Measurements from ENCODE around the gene COQ9.

The COQ9 gene

GRCh38 chr16:57462978-57463362 lies 15.7 kb downstream of the COQ9 start:
- H3K27ac ChIP-seq: peak overlapping the region; percentile 65
- H3K36me3 ChIP-seq: peaks cover 54% of the 10 kb centered on the region
- DNase-seq: no peak
- H3K27me3 ChIP-seq (ENCODE audit: insufficient read depth, low read depth, severe bottlenecking): no peaks in the 10 kb centered on the region
- H3K4me3 ChIP-seq (ENCODE audit: low read depth, low read length): peak overlapping the region; percentile 76
- TF ChIP-seq, protein P1, sequence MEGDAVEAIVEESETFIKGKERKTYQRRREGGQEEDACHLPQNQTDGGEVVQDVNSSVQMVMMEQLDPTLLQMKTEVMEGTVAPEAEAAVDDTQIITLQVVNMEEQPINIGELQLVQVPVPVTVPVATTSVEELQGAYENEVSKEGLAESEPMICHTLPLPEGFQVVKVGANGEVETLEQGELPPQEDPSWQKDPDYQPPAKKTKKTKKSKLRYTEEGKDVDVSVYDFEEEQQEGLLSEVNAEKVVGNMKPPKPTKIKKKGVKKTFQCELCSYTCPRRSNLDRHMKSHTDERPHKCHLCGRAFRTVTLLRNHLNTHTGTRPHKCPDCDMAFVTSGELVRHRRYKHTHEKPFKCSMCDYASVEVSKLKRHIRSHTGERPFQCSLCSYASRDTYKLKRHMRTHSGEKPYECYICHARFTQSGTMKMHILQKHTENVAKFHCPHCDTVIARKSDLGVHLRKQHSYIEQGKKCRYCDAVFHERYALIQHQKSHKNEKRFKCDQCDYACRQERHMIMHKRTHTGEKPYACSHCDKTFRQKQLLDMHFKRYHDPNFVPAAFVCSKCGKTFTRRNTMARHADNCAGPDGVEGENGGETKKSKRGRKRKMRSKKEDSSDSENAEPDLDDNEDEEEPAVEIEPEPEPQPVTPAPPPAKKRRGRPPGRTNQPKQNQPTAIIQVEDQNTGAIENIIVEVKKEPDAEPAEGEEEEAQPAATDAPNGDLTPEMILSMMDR (IDR thresholded peaks at IDR 0.05; ENCODE audit: low read depth, low read length): no peak
- H3K9me3 ChIP-seq (ENCODE audit: severe bottlenecking): no peaks in the 10 kb centered on the region

DNA sequence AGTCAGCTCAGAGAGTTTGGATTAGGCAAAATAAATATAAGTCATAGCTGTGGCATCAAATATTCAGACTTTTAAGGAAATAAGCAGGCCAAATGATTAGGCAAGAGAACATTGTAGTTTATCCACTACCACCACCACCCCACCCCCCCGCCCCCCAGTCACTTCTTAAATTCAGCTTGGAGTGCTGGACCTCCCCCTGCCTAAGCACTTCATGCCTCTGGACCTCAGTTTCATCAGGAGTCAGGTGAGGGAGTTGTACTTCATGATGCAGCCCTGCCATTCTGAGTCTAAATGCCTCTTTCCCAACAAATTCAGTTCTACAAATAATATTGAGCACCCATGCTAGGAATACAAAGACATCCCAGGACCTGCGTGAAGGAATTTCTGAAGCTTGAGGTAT lies 17.2 kb downstream of the COQ9 start:
- Histone ChIP-seq H3K27me3 (ENCODE audit: insufficient read depth, low read depth, severe bottlenecking) (no peaks in the 10 kb centered on the region), H3K27ac (no peak overlapping the region), H3K4me3 (ENCODE audit: low read depth, low read length) (no peak overlapping the region), H3K36me3 (peaks cover 61% of the 10 kb centered on the region), H3K9me3 (ENCODE audit: severe bottlenecking) (no peaks in the 10 kb centered on the region)
- TF ChIP-seq, protein P1 (IDR thresholded peaks at IDR 0.05; ENCODE audit: low read depth, low read length): no peak
- DNase-seq: no peak

- Histone ChIP-seq H3K4me3 (ENCODE audit: low read depth, low read length) (no peak overlapping the region), H3K27ac (no peak overlapping the region), H3K9me3 (ENCODE audit: severe bottlenecking) (no peaks in the 10 kb centered on the region), H3K36me3 (peaks cover 89% of the 10 kb centered on the region), H3K27me3 (ENCODE audit: insufficient read depth, low read depth, severe bottlenecking) (no peaks in the 10 kb centered on the region)
- TF ChIP-seq, protein P1 (IDR thresholded peaks at IDR 0.05; ENCODE audit: low read depth, low read length): no peak
- DNase-seq: no peak
Observed at GRCh38 chr16:57468346-57468745, 21.1 kb downstream of the COQ9 start.

DNA sequence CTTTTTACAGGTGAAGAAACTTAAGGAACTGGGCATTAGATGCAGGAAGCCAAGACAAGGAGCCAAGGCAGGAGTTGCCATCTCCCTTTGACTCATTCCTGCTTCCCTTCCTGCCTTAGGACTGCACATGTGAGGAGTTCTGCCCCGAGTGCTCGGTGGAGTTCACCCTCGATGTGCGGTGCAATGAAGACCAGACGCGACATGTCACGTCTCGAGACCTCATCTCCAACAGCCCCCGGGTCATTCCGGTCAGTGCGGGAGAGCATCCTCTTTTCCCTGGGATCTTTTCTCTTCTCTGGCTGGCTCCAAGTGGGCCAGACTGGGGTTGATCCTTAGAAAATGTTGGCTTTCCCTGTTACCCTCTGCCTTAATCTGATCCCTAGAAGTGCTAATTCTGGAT lies 21.8 kb downstream of the COQ9 start:
- Histone ChIP-seq H3K27me3 (ENCODE audit: insufficient read depth, low read depth, severe bottlenecking) (no peaks in the 10 kb centered on the region), H3K9me3 (ENCODE audit: severe bottlenecking) (no peaks in the 10 kb centered on the region), H3K36me3 (peaks cover 87% of the 10 kb centered on the region), H3K27ac (no peak overlapping the region), H3K4me3 (ENCODE audit: low read depth, low read length) (no peak overlapping the region)
- no peak for DNase-seq
- TF ChIP-seq, protein P1 (IDR thresholded peaks at IDR 0.05; ENCODE audit: low read depth, low read length): no peak

DNA sequence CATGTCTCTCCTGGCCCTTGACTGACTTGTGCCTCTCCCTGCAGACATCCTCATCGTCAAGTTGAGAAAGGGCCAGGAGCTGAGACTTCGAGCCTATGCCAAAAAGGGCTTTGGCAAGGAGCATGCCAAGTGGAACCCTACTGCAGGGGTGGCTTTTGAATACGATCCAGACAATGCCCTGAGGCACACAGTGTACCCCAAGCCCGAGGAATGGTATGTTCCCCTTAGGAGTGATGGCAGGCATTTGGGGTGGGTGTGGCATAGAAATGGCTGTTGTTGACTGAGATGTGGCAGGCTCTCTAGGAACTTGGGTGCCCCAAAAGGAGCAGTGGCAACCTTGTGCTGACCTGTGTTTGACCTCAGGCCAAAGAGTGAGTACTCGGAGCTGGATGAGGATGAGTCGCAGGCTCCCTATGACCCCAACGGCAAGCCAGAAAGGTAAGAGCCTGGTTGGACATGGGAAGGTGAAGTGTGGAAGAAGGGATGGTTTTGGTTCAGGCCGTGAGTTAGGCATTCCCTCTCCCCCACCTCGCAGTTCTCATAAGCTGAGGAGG lies 22.7 kb downstream of the COQ9 start:
- TF ChIP-seq, protein P1 (IDR thresholded peaks at IDR 0.05; ENCODE audit: low read depth, low read length): no peak
- H3K4me3 ChIP-seq (ENCODE audit: low read depth, low read length): no peak overlapping the region
- H3K27me3 ChIP-seq (ENCODE audit: insufficient read depth, low read depth, severe bottlenecking): no peaks in the 10 kb centered on the region
- H3K27ac ChIP-seq: no peak overlapping the region
- no peaks in the 10 kb centered on the region for H3K9me3 ChIP-seq (ENCODE audit: severe bottlenecking)
- no peak for DNase-seq
- peaks cover 88% of the 10 kb centered on the region for H3K36me3 ChIP-seq

DNA sequence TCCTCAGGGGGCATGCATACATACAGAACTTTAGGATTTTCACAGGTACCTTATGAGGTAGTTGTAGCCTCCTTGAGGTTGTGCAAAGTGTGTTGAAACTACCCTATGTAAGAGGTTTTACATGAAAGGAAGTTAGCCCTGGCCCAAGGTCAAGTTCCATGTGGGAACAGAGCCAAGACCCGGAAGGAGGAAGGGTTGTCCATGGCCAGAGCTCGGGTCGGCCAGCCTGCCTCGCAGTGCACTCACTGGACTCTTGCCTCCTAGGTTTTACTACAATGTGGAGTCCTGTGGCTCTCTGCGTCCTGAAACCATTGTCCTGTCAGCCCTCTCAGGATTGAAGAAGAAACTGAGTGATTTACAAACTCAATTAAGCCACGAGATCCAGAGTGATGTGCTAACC lies 23.4 kb downstream of the COQ9 start:
- Histone ChIP-seq H3K27ac (no peak overlapping the region), H3K36me3 (peaks cover 82% of the 10 kb centered on the region), H3K27me3 (ENCODE audit: insufficient read depth, low read depth, severe bottlenecking) (no peaks in the 10 kb centered on the region), H3K4me3 (ENCODE audit: low read depth, low read length) (no peak overlapping the region), H3K9me3 (ENCODE audit: severe bottlenecking) (no peaks in the 10 kb centered on the region)
- DNase-seq: no peak
- TF ChIP-seq, protein P1 (IDR thresholded peaks at IDR 0.05; ENCODE audit: low read depth, low read length): no peak

All from WERI-Rb-1 (cell line).